ENCODE results near the gene RCOR2.
"Not testable (repeated sequence)": the region's sequence is repeated elsewhere in the genome, so short reads cannot be mapped to it uniquely, and the experiment has no call there.

The RCOR2 gene

GRCh38 chr11:63916837-63917691, at the start of gene RCOR2:
RCOR2 (minus strand) TSS chr11:63917164; CDS start chr11:63916456, 708 bp downstream.
- DNase-seq (ENCODE audit: low spot score): peak; percentile 92

- DNase-seq (ENCODE audit: low spot score): no peak
These were observed 49.5 kb upstream of the RCOR2 start for GRCh38 chr11:63966444-63966843.

GRCh38 chr11:63963895-63964294, 46.9 kb upstream of the RCOR2 start:
- DNase-seq (ENCODE audit: low spot score): not testable (repeated sequence)

GRCh38 chr11:63961608-63962412, 44.8 kb upstream of the RCOR2 start:
- DNase-seq (ENCODE audit: low spot score): peak; percentile 75

- DNase-seq (ENCODE audit: low spot score): no peak
These were observed 41.0 kb upstream of the RCOR2 start for GRCh38 chr11:63958008-63958407.

- DNase-seq (ENCODE audit: low spot score): no peak
These were observed 35.6 kb upstream of the RCOR2 start for GRCh38 chr11:63952570-63952969.

GRCh38 chr11:63951779-63952536, 35.0 kb upstream of the RCOR2 start:
- DNase-seq (ENCODE audit: low spot score): no peak

GRCh38 chr11:63945477-63946163, 28.7 kb upstream of the RCOR2 start:
- peak; percentile 89 for DNase-seq (ENCODE audit: low spot score)

GRCh38 chr11:63944987-63945386, 28.0 kb upstream of the RCOR2 start:
- DNase-seq (ENCODE audit: low spot score): peak; percentile 35

- DNase-seq (ENCODE audit: low spot score): no peak
These were observed 25.8 kb upstream of the RCOR2 start for GRCh38 chr11:63942803-63943202.

- no peak for DNase-seq (ENCODE audit: low spot score)
These were observed 24.9 kb upstream of the RCOR2 start for GRCh38 chr11:63941901-63942300.

- no peak for DNase-seq (ENCODE audit: low spot score)
These were observed 23.8 kb upstream of the RCOR2 start for GRCh38 chr11:63940786-63941185.

GRCh38 chr11:63939397-63939891, 22.5 kb upstream of the RCOR2 start:
- DNase-seq (ENCODE audit: low spot score): peak; percentile 43

- DNase-seq (ENCODE audit: low spot score): peak; percentile 97
These were observed 21.8 kb upstream of the RCOR2 start, which contains the start of gene NAA40 for GRCh38 chr11:63938479-63939396. NAA40 (plus strand) TSS chr11:63939002; CDS start chr11:63939097, 95 bp downstream.

- DNase-seq (ENCODE audit: low spot score): no peak
These were observed 20.9 kb upstream of the RCOR2 start for GRCh38 chr11:63937713-63938478.

- DNase-seq (ENCODE audit: low spot score): no peak
These were observed 16.5 kb upstream of the RCOR2 start for GRCh38 chr11:63933459-63933858.

GRCh38 chr11:63931876-63932275, 14.9 kb upstream of the RCOR2 start:
- DNase-seq (ENCODE audit: low spot score): no peak

- no peak for DNase-seq (ENCODE audit: low spot score)
These were observed 14.1 kb upstream of the RCOR2 start for GRCh38 chr11:63931045-63931444.

GRCh38 chr11:63929616-63930015, 12.7 kb upstream of the RCOR2 start:
- DNase-seq (ENCODE audit: low spot score): no peak

GRCh38 chr11:63923319-63923718, 6.4 kb upstream of the RCOR2 start:
- DNase-seq (ENCODE audit: low spot score): no peak

Data from hepatic stellate cell (primary cell).